ENCODE data around the gene PRRG2. TPM values are rescaled to one million over a fixed set of nuclear protein-coding genes. Genes with fewer than 3 reads are reported as not detected.

Gene PRRG2
- total and polyA plus RNA-seq, 7 donors: 0.24 to 16.0 (median 0.89) TPM

DNA sequence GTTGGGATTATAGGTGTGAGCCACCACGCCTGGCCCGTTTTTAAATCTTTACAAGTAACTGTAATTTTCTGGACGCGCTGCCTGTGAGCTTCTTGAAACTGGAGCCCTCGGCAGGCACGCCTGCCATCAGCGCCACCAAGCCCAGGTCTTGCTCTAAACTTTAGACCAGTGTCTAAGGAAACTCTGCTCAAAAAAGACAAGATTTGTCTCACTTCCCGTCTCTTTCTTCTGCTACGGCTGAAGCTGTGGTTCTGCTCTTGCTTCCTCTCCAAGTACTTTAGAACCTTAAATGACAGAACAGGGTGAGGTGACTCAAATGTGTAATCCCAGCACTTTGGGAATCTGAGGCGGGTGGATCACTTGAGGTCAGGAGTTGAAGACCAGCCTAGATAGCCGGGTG, 28.4 kb upstream of the PRRG2 start:
- ATAC-seq (no peak), DNase-seq (no peak)
- no peaks in the 10 kb centered on the region for H3K9me3 ChIP-seq
- TF ChIP-seq, protein P1, sequence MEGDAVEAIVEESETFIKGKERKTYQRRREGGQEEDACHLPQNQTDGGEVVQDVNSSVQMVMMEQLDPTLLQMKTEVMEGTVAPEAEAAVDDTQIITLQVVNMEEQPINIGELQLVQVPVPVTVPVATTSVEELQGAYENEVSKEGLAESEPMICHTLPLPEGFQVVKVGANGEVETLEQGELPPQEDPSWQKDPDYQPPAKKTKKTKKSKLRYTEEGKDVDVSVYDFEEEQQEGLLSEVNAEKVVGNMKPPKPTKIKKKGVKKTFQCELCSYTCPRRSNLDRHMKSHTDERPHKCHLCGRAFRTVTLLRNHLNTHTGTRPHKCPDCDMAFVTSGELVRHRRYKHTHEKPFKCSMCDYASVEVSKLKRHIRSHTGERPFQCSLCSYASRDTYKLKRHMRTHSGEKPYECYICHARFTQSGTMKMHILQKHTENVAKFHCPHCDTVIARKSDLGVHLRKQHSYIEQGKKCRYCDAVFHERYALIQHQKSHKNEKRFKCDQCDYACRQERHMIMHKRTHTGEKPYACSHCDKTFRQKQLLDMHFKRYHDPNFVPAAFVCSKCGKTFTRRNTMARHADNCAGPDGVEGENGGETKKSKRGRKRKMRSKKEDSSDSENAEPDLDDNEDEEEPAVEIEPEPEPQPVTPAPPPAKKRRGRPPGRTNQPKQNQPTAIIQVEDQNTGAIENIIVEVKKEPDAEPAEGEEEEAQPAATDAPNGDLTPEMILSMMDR (IDR thresholded peaks at IDR 0.05): no peak
- no peak overlapping the region for H3K27ac ChIP-seq
- H3K27me3 ChIP-seq (ENCODE audit: insufficient read depth in 3 of 3, low read length in 2 of 3): no peaks in the 10 kb centered on the region
- H3K4me1 ChIP-seq: no peaks in the 10 kb centered on the region
- peaks cover 5 to 49% of the 10 kb centered on the region in 2 donors for H3K36me3 ChIP-seq (ENCODE audit: insufficient read depth in 1 of 2, low read depth in 1 of 2)
- WGBS, 3 donors: 83 to 91% (median 86%) methylated on average over 11 of the region's 11 CpGs
- no peak overlapping the region for H3K4me3 ChIP-seq
- intact Hi-C loops (cut with DNase I): no loop called here

DNA sequence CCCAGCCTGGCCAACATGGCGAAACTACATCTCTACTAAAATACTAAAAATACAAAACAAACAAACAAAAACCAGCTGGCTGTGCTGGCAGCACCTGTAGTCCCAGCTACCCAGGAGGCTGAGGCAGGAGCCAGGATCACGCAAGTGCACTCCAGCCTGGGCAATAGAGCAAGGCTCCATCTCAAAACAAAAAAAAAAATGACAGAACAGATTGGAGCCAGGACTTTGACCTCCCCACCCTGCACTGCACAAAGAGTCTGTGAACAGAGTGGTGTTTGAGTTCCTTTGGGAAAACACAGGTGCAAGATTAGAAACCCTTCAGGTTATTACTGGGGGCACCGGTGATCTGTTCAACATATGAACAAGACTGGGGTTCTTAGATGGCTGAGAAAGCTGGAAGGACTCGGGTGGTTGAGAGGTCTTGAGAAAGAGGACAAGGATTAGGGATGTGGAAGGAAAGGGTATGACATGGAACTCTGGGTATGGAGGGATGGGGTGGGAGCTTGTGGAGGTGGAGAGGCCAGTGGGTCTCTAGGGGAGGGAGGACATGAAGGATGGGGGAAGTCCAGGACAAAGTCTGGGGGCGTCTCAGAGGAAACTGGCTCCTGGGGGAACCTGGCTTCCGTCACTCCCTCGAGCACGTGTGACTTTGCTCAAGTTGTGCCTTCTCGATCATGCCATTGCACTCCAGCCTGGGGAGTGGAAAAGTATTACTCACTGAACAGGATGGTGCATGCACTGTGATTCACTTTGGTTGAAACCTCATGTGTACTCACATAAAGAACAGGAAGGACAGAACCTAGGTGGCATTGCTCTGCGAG, 27.5 kb upstream of the PRRG2 start:
- Histone ChIP-seq H3K4me1 (no peaks in the 10 kb centered on the region), H3K27ac (peak overlapping the region; percentile 21), H3K36me3 (ENCODE audit: insufficient read depth in 1 of 2, low read depth in 1 of 2) (peaks cover 5 to 58% of the 10 kb centered on the region in 2 donors), H3K4me3 (no peak overlapping the region), H3K27me3 (ENCODE audit: insufficient read depth in 3 of 3, low read length in 2 of 3) (no peaks in the 10 kb centered on the region), H3K9me3 (no peaks in the 10 kb centered on the region)
- intact Hi-C loops (cut with DNase I): no loop called here
- ATAC-seq: no peak
- TF ChIP-seq, protein P1 (IDR thresholded peaks at IDR 0.05): no peak
- DNase-seq: no peak
- WGBS, 3 donors: 59 to 77% (median 60%) methylated on average over 10 of the region's 10 CpGs

DNA sequence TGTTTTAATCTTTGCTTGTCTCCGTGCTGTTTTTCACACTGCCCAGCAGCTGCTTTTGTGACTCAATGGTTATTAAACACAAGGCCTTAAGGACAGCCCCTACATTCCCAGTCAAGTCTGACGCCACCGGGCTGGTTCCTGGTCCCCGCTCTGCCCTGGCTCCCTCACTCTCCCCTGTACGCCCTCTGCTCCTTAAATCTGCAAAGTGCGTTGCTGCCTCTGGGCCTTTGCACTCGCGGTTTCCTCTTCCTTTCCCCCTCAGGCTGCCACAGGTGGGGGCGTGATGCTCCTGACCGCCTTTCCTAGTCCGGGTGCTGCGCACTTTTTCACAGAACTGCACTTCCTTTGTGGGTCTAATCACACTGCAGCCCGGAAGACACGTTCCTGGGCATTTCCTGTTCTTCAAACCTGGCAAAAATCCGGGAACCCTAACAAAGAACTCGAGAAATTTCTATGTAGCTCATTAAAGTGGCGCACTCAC, 26.4 kb upstream of the PRRG2 start:
- no peaks in the 10 kb centered on the region for H3K27me3 ChIP-seq (ENCODE audit: insufficient read depth in 3 of 3, low read length in 2 of 3)
- H3K27ac ChIP-seq: peak overlapping the region; percentile 21
- TF ChIP-seq, protein P1 (IDR thresholded peaks at IDR 0.05): no peak
- H3K36me3 ChIP-seq (ENCODE audit: insufficient read depth in 1 of 2, low read depth in 1 of 2): peaks cover 5 to 68% of the 10 kb centered on the region in 2 donors
- DNase-seq: peak in 1 of 2 donors; percentile 26
- WGBS, 3 donors: 73 to 74% (median 73%) methylated on average over 17 of the region's 17 CpGs
- H3K9me3 ChIP-seq: no peaks in the 10 kb centered on the region
- peak in 2 of 4 donors; percentile 13 to 14 for ATAC-seq
- peaks cover 3% of the 10 kb centered on the region for H3K4me1 ChIP-seq
- no peak overlapping the region for H3K4me3 ChIP-seq
- intact Hi-C loops (cut with DNase I): no loop called here

DNA sequence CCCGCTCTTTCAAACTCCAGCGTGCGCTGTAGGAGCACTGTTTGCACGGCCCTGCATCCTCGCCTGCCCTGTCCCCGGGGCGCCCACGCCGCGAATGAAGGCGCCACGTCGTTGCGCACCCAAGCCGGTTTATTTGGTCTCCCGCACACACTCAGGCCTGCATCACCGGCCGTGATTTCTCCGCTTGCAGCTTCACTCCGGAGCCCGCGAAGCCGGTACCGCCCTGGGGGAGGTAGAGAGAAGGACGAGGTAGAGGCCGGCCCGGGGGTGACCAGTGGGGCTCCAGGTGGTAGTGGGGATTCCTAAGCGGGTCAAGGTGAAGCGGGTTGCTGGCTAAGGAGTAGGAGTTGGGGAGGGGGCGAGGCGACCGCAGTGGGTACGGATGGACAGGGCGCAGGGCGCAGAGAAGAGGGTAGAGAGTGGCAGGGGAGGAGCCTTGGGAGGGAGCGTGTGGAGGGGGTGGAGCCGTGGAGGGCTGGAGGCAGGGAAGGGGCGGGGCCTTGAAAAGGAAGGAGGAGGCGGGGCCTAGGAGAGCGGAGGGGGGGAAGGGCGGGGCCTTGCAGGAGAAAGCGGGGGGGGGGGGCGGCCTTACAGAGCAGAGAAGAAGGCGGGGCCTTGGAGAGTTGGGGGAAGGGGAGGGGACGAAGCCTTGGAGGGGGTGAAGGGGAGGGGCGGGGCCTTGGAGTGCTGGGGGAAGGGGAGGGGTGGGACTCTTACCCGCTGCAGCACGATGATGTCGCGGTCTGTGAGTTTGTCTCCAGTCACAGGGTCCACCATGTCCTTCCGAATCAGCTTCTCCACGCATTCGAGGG, 25.3 kb upstream of the PRRG2 start:
- DNase-seq: peak; percentile 62 to 85
- WGBS, 3 donors: 81 to 90% (median 85%) methylated on average over 44 to 51 of the region's 53 CpGs
- intact Hi-C loops (cut with DNase I): no loop called here
- H3K4me1 ChIP-seq: peaks cover 14% of the 10 kb centered on the region
- H3K36me3 ChIP-seq (ENCODE audit: insufficient read depth in 1 of 2, low read depth in 1 of 2): peaks cover 5 to 67% of the 10 kb centered on the region in 2 donors
- H3K27ac ChIP-seq: peak overlapping the region; percentile 36
- TF ChIP-seq, protein P1 (IDR thresholded peaks at IDR 0.05): no peak
- H3K4me3 ChIP-seq: no peak overlapping the region
- ATAC-seq: peak; percentile 46 to 70 (median 56)
- no peaks in the 10 kb centered on the region for H3K9me3 ChIP-seq
- H3K27me3 ChIP-seq (ENCODE audit: insufficient read depth in 3 of 3, low read length in 2 of 3): no peaks in the 10 kb centered on the region
